Rectal smooth muscle tissue (tissue), 1 donor: ENCODE measurements around the gene CDV3.
A peak's percentile ranks its signal among the peaks of the same experiment; 100 is the strongest.
"Not testable (repeated sequence)": the region's sequence is repeated elsewhere in the genome, so short reads cannot be mapped to it uniquely, and the experiment has no call there.

Experiments
- H3K27ac ChIP-seq: one replicate; pipeline ENCODE4 v1.7.0; 2013; ENCODE audit warnings: low read depth, low read length, inconsistent platforms
- H3K27me3 ChIP-seq: one replicate; pipeline ENCODE4 v1.7.0; 2013; ENCODE audit warnings: low read length; ENCODE audit not compliant: control insufficient read depth, insufficient read depth
- H3K36me3 ChIP-seq: one replicate; pipeline ENCODE4 v1.7.0; 2013; ENCODE audit warnings: low read length; ENCODE audit not compliant: control insufficient read depth, insufficient read depth
- H3K4me1 ChIP-seq: one replicate; pipeline ENCODE4 v1.7.0; 2013; ENCODE audit warnings: low read length; ENCODE audit not compliant: control insufficient read depth, insufficient read depth
- H3K4me3 ChIP-seq: one replicate; pipeline ENCODE4 v1.7.0; 2013; ENCODE audit warnings: low read length
- H3K9ac ChIP-seq: one replicate; pipeline ENCODE4 v1.7.0; 2013; ENCODE audit warnings: low read length

Gene CDV3, protein sequence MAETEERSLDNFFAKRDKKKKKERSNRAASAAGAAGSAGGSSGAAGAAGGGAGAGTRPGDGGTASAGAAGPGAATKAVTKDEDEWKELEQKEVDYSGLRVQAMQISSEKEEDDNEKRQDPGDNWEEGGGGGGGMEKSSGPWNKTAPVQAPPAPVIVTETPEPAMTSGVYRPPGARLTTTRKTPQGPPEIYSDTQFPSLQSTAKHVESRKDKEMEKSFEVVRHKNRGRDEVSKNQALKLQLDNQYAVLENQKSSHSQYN

GRCh38 chr3:133573629-133574194, at the start of gene CDV3:
TSS of gene CDV3 (plus strand) at chr3:133573686. CDS start at chr3:133574045, 359 bp downstream.
- H3K9ac ChIP-seq, result peak within 1 kb of the TSS; percentile 90
- H3K27ac ChIP-seq, result peak within 1 kb of the TSS; percentile 97
- H3K4me3 ChIP-seq, result peak within 1 kb of the TSS; percentile 96
- no peaks in the 10 kb centered on the region for H3K27me3 ChIP-seq
- H3K36me3 ChIP-seq, result peaks cover 4% of the 10 kb centered on the region
- peaks cover 30% of the 10 kb centered on the region for H3K4me1 ChIP-seq

DNA sequence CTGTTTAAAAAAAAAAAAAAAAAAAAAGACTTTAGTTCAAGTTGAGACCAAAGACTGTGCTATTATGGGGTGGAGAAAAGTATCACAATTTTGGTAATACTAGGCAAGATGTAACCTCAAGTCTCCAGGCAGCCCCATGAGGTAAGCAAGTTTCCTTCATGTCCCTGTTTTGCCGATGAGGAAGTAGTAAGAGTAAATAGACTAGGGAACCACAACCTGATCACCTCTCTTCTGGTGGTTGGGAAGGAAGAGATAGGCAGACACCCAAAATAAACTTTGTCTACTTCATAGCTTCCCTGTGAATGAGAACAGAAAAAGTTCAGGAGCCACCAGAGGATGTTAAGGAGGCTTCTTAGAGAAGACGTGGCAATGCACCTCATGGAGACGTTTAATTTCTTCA, 49.7 kb upstream of the CDV3 start:
- not testable (repeated sequence) for H3K4me3 ChIP-seq, H3K4me1 ChIP-seq, H3K27me3 ChIP-seq, H3K36me3 ChIP-seq, H3K27ac ChIP-seq, H3K9ac ChIP-seq

DNA sequence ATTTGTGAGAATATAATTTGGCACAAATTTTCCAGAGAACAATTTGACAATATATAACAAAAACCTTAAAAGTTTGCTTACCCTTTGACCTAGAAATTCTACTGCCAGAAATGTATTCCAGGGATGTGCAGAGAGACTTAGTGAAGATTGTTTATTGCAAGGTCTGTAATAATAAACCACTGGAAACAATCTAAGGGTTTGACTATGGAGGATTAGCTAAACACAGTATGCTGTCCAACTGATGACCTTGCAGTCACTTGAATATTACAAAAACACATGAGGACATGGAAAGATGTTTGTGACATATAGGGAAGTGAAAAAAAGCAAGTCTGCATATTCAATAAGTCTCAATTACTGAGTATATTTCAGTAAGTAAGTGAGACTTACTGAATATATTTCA, 48.1 kb upstream of the CDV3 start:
- Histone ChIP-seq H3K9ac (no peak overlapping the region), H3K4me1 (no peaks in the 10 kb centered on the region), H3K36me3 (no peaks in the 10 kb centered on the region), H3K4me3 (no peak overlapping the region), H3K27ac (no peak overlapping the region), H3K27me3 (no peaks in the 10 kb centered on the region)

DNA sequence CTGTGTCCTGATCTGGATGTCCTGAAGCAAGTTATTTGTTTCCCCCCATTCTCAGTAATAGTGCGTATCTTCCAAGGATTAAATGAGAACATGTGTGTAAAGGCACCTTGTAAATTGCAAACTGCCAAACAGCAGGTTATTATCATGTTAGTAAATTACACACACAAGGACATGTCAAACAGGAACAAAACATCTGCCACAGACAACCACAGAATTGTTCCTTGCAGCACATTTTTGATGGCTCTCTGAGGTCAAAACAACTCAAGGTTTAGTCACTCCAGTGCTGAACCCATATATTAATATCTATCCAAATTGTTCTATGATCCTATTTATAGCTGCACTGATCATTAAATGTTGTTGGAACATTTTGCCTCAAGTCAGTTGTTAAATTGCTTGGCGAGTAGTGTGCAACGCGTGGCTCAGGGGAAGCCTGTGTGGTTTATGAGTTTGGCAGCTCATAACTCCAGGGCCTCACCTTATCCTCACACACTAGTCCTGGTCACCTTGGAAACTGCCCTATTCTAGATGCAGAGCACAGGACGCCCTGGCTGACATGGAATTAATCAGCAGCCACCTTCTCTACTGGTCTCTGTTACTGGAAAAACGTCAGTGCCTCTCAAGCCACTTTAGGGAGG, 46.3 kb upstream of the CDV3 start:
- Histone ChIP-seq H3K27ac (no peak overlapping the region), H3K4me3 (no peak overlapping the region), H3K4me1 (no peaks in the 10 kb centered on the region), H3K9ac (no peak overlapping the region), H3K27me3 (no peaks in the 10 kb centered on the region), H3K36me3 (no peaks in the 10 kb centered on the region)

- H3K9ac ChIP-seq, result no peak overlapping the region
Observed at GRCh38 chr3:133529809-133530208, 43.7 kb upstream of the CDV3 start.

DNA sequence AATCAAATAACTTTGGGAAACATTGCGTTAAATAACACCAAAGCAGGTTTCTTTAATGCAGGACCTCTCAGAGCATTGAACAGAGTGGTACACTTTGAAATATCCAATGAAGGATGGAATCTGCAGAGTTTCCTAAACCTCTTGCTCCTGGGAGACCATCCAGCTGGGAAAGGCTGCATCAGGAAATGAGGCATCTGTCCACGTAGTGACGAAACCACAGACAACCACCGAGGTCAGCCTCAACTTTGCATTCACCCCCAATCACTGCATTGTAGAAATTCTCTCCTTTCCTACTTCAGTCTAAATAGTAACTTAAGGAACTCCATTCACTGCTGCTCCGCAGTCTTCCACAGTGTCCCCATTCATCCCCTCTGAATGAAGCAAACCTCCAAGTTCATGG, 41.5 kb upstream of the CDV3 start:
- H3K4me1 ChIP-seq, result no peaks in the 10 kb centered on the region
- no peak overlapping the region for H3K4me3 ChIP-seq
- no peaks in the 10 kb centered on the region for H3K27me3 ChIP-seq
- no peaks in the 10 kb centered on the region for H3K36me3 ChIP-seq
- H3K9ac ChIP-seq, result no peak overlapping the region
- no peak overlapping the region for H3K27ac ChIP-seq

More at GRCh38 chr3:133529809-133530208, 43.7 kb upstream of the CDV3 start:
- H3K4me3 ChIP-seq, result no peak overlapping the region
- no peaks in the 10 kb centered on the region for H3K27me3 ChIP-seq
- no peaks in the 10 kb centered on the region for H3K4me1 ChIP-seq
- H3K27ac ChIP-seq, result no peak overlapping the region
- H3K36me3 ChIP-seq, result no peaks in the 10 kb centered on the region

GRCh38 chr3:133532951-133533350, 40.5 kb upstream of the CDV3 start:
- Histone ChIP-seq H3K4me1 (no peaks in the 10 kb centered on the region), H3K27me3 (no peaks in the 10 kb centered on the region), H3K4me3 (no peak overlapping the region), H3K27ac (no peak overlapping the region), H3K36me3 (no peaks in the 10 kb centered on the region), H3K9ac (no peak overlapping the region)

DNA sequence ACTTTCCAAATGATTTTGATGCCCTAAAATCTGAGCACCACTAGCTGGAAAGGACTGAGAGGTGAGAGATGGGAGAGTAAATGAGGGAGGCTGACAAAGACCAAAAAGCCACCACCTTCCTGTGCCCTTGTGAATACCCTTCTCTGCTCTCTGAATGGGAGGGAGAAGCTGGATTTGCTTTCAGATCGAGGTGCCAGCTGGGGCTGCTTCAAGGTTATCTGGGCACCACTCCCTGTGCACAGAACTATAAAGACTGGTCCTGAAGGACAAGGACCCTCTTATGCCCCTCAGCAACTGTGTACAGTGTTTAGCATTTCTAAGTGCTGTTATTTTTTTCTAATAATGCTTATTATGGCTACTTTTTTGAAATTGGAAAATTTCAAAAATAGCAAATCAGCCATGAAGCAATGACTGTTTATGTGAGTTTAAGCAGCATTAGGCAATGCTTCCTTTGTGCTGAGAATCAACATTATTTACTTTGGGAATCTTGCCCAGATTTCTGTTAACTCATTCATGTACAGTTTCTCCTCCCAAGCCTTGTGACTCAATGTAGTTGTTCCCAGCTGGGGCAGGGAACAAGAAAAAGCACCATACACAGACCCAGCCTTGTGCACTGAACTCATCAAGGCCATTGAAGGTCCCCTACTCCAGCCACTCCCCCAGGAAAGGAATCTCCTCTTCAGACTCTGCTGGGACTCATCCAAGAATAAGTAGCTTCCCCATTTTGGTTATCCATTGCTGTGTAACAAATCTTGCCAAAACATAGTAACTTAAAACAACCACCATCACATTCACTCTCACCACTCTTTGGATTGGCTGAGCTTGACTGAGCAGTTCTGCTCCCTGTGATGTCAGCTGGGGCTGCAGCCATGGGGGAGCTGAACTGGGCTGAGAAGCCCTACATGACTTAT, 37.3 kb upstream of the CDV3 start:
- Histone ChIP-seq H3K27ac (no peak overlapping the region), H3K9ac (no peak overlapping the region), H3K4me3 (no peak overlapping the region), H3K36me3 (no peaks in the 10 kb centered on the region), H3K27me3 (no peaks in the 10 kb centered on the region), H3K4me1 (no peaks in the 10 kb centered on the region)

GRCh38 chr3:133537131-133537530, 36.4 kb upstream of the CDV3 start:
- H3K9ac ChIP-seq, H3K4me3 ChIP-seq, H3K36me3 ChIP-seq, H3K4me1 ChIP-seq, H3K27me3 ChIP-seq, H3K27ac ChIP-seq: not testable (repeated sequence)

DNA sequence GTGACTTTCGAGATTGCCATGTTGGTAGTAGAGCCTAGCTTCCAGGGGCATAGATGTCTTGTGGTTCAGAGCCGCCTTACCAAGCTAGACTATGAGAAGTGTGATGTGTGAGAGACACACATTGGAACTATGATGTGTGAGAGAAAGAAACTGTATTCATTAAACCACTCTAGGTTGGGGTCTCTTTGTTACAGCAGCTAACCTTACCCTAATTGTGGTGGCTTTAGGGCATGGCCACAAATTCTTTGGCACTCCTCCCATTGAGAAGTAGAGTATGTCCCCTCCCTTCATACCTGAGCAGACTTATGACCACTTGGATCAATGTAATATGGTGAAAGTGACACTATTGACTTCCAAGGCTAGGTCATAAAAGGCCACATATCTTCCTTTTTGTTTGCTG, 35.3 kb upstream of the CDV3 start:
- Histone ChIP-seq H3K4me3 (no peak overlapping the region), H3K27me3 (no peaks in the 10 kb centered on the region), H3K36me3 (no peaks in the 10 kb centered on the region), H3K27ac (no peak overlapping the region), H3K9ac (no peak overlapping the region), H3K4me1 (no peaks in the 10 kb centered on the region)

DNA sequence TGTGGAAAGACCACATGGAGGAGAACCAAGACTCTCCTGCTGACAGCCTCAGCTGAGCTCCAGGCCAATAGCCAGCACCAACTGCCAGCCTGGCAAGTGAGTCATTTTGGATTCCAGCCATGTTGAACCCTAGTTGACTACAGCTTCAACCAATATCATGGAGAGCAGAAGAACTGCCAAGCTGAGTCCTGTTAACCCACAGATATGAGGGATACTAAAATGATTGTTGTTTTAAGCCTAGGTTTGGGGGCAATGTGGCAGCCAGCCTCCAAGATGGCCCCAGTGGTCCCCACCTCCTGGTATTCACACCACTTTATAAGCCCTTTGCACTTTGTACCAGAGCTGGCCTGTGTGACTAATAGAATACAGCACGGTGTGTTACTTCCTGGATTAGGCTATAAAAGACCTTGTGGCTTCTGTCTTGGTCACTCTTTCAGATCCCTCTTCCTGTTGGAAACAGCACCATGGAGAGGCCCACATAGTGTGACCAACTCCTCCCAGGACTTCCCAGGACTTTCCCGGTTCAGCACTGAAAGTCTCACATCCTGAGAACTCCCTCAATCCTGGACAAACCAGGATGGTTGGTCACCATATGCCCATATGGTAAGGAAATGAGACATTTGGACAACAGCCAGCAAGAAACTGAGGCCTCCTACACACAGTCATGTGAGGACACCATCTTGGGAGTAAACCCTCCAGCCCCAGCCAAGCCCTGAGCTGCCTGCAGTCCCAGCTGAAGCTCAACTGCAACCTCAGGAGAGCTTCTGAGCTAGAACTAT, 32.4 kb upstream of the CDV3 start:
- H3K4me3 ChIP-seq, result no peak overlapping the region
- H3K27ac ChIP-seq, result no peak overlapping the region
- no peaks in the 10 kb centered on the region for H3K27me3 ChIP-seq
- H3K9ac ChIP-seq, result no peak overlapping the region
- H3K36me3 ChIP-seq, result no peaks in the 10 kb centered on the region
- no peaks in the 10 kb centered on the region for H3K4me1 ChIP-seq

- Histone ChIP-seq H3K27ac (no peak overlapping the region), H3K4me3 (no peak overlapping the region), H3K27me3 (no peaks in the 10 kb centered on the region), H3K4me1 (no peaks in the 10 kb centered on the region), H3K36me3 (no peaks in the 10 kb centered on the region), H3K9ac (no peak overlapping the region)
Observed at GRCh38 chr3:133542871-133543270, 30.6 kb upstream of the CDV3 start.
